MCF 10A (cell line): ENCODE data around the gene DOHH. TPM values are rescaled to one million over a fixed set of nuclear protein-coding genes. Genes with fewer than 3 reads are reported as not detected.

Source experiments
- BruUV-seq: library from RNA; stranded (reverse); fragments of 400-500 nt; replicated peaks from 2 replicates; lab custom pipeline; 2021; lab: Mats Ljungman, UMichigan
- CTCF ChIA-PET: fragments of 300-600 bp; sonication (Branson Sonifier 250); formaldehyde crosslinking; extraction: SDS; loops from one replicate; lab custom pipeline; 2021; ENCODE audit warnings: antibody characterized with exemption, inconsistent platforms; lab: Yijun Ruan, JAX
- POLR2A ChIA-PET: fragments of 300-600, 350-650 bp; sonication (Branson Sonifier 250); formaldehyde crosslinking; extraction: SDS; loops from one replicate; lab custom pipeline; 2020; ENCODE audit warnings: antibody characterized with exemption, inconsistent platforms; lab: Yijun Ruan, JAX
- DNase-seq: peaks from one replicate; pipeline ENCODE4 v3.0.0-alpha.2; 2018; ENCODE audit not compliant: unreplicated experiment
- H3K27ac Mint-ChIP-seq: one replicate; pipeline ENCODE4 v1.8.0; 2022; ENCODE audit warnings: mild to moderate bottlenecking, low read depth, mixed read lengths; ENCODE audit not compliant: unreplicated experiment
- H3K27me3 Mint-ChIP-seq: one replicate; pipeline ENCODE4 v1.8.0; 2022; ENCODE audit warnings: mixed read lengths; ENCODE audit not compliant: insufficient read depth, unreplicated experiment
- H3K36me3 Mint-ChIP-seq: one replicate; pipeline ENCODE4 v1.8.0; 2022; ENCODE audit warnings: mild to moderate bottlenecking, moderate library complexity, mixed read lengths; ENCODE audit not compliant: insufficient read depth, unreplicated experiment
- H3K4me1 Mint-ChIP-seq: one replicate; pipeline ENCODE4 v1.8.0; 2022; ENCODE audit warnings: mixed read lengths; ENCODE audit not compliant: insufficient read depth, unreplicated experiment
- H3K4me3 Mint-ChIP-seq: one replicate; pipeline ENCODE4 v1.8.0; 2022; ENCODE audit warnings: mild to moderate bottlenecking, moderate library complexity, mixed read lengths; ENCODE audit not compliant: unreplicated experiment
- H3K9me3 Mint-ChIP-seq: one replicate; pipeline ENCODE4 v1.8.0; 2022; ENCODE audit warnings: mixed read lengths; ENCODE audit not compliant: unreplicated experiment
- intact Hi-C: fragments of 100-400 bp; cut with micrococcal nuclease; formaldehyde crosslinking; loops from 2 replicates; pipeline ENCODE4 v1.14.1; 2022
- total RNA-seq: library from RNA; stranded (reverse); gene quantifications from 2 replicates; pipeline ENCODE4 v1.2.3, GENCODE V29; 2022
- TF ChIP-seq, protein P1 (sequence below): fragments of 200-600 bp; IDR thresholded peaks from one replicate; pipeline ENCODE4 v1.8.0; 2022; ENCODE audit warnings: antibody characterized with exemption, mild to moderate bottlenecking; ENCODE audit not compliant: unreplicated experiment

DOHH gene
- total RNA-seq, 1 experiment from 2014 or later = 16.3 TPM

DNA sequence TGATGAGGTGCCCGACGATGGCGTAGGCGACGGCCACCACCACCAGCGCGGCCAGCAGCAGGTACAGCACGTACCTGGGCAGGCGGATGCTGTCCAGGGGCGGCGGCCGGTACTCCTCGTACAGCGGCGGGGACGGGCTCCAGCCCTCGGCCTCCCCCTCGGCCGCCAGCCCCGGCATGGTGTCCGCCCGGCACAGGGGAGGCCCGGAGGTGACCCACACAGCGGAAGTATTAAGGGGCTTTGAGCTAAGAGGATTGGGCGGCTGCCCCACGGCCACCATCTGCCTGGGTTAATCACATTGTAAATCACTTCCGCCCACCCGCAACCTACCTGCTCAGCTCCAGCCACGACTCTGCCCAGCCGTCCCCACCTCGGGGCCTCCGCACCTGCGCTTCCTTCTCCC lies 17.2 kb downstream of the DOHH start, which contains the start of gene SMIM44:
Gene SMIM44, minus strand, starts transcription at position 216 of the 403 bp plus-strand sequence. Its CDS starts 38 bp downstream, at position 178.
- Mint-ChIP-seq H3K9me3 (no peaks in the 10 kb centered on the region), H3K27me3 (no peaks in the 10 kb centered on the region), H3K4me3 (peak within 1 kb of the TSS; percentile 41), H3K27ac (no peak within 1 kb of the TSS), H3K4me1 (peaks cover 5% of the 10 kb centered on the region), H3K36me3 (no peaks in the 10 kb centered on the region)
- no peak for DNase-seq
- intact Hi-C loops = no loop called here
- POLR2A ChIA-PET = interaction anchor here (0.6 to 2.2 kb wide), 4 partner anchors 13 to 75 kb away, joined by 3 to 10 read pairs (median 4); partner anchors contain the start of gene DOHH
- BruUV-seq = no TSS peak
- CTCF ChIA-PET = interaction anchor here (0.6 to 6.5 kb wide), 6 partner anchors 10 to 297 kb away, joined by 3 to 76 read pairs (median 4); no protein-coding TSS in a partner anchor
- TF ChIP-seq, protein P1, sequence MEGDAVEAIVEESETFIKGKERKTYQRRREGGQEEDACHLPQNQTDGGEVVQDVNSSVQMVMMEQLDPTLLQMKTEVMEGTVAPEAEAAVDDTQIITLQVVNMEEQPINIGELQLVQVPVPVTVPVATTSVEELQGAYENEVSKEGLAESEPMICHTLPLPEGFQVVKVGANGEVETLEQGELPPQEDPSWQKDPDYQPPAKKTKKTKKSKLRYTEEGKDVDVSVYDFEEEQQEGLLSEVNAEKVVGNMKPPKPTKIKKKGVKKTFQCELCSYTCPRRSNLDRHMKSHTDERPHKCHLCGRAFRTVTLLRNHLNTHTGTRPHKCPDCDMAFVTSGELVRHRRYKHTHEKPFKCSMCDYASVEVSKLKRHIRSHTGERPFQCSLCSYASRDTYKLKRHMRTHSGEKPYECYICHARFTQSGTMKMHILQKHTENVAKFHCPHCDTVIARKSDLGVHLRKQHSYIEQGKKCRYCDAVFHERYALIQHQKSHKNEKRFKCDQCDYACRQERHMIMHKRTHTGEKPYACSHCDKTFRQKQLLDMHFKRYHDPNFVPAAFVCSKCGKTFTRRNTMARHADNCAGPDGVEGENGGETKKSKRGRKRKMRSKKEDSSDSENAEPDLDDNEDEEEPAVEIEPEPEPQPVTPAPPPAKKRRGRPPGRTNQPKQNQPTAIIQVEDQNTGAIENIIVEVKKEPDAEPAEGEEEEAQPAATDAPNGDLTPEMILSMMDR = no peak

DNA sequence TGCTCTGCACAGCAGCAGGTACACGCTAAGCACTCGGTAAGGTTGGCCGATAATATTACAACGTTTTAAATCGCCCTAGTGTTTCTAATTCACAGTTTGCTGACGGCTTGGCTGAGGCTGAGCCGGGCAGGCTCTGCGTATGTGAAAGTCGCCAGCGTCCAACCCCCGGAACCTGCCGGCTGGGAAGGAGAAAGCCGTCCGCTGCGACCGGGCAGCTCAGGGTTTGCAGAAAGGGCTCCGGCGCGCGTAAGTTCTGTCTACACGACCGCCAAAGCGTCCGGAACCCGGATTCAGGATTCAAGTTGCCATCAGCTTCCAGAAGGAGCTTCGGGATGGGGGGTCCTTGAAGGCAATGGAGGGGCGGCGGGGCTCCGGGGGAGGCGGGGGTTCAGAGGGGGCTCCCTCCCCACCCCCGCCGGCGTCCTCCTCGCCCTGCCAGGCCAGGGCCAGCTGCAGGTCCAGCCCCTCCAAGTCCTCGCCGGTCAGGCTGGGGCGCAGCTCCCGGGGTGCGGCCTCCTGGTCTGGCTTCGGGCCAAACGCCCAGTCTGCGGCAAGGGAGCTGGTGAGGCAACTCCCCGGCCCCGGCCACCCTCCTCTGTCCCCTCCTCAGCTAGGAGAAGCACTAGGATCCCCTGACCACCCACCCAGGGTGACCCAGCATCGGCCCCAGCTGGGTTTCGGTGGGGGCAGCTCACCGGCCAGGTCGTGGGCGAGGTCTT lies 17.8 kb downstream of the DOHH start:
- ChIA-PET CTCF (interaction anchor here (0.6 to 6.5 kb wide), 5 partner anchors 10 to 296 kb away, joined by 3 to 76 read pairs (median 4); no protein-coding TSS in a partner anchor), POLR2A (interaction anchor here (0.6 to 2.2 kb wide), 5 partner anchors 12 to 183 kb away, joined by 3 to 10 read pairs (median 4); partner anchors contain the start of gene DOHH)

DNA sequence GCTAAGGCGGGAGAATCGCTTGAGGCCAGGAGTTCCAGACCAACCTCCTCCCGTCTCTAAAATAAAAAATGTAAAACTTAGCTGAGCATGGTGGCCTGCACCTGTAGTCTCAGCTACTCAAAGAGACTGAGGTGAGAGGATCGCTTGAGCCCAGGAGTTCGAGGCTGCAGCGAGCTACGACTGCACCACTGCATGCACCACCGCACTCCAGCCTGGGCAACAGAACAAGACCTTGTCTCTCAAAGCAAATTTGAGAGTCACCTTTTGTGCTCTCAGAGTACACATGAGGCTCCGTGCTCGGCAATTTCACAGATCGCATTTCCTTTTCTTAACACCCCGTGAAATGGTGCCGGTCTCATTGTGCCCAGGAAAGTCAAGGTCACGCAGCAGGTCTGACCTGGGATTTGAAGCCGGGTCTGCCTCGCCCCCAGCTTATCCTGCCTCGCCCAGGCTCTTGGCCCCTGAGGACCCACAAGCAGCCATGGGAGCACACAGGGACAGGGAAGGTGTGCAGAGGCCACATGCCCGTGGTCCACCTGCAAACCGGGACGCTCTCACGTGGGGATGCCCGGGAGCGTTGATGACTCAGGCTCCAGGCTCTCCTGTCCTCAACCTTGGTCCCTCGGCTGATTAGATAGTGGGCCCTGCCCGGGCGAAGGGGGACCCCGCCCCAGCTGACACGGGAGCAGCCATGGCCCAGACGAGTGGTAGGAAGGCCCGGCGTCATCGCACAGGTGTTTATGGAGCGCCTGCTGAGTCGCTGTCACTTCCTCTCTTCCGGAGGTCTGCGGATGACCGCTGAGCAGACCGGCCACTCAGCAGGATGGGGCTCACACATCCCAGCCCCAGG lies 19.0 kb downstream of the DOHH start:
- Mint-ChIP-seq H3K27ac (no peak overlapping the region), H3K27me3 (no peaks in the 10 kb centered on the region), H3K9me3 (no peaks in the 10 kb centered on the region), H3K36me3 (no peaks in the 10 kb centered on the region), H3K4me3 (no peak overlapping the region), H3K4me1 (peaks cover 5% of the 10 kb centered on the region)
- ChIA-PET POLR2A (interaction anchor here (2.2 kb wide), 1 partner anchor 19 kb away, joined by 10 read pairs; the partner anchor contains the start of gene DOHH), CTCF (interaction anchor here (1.1 to 2.9 kb wide), 2 partner anchors 8 to 156 kb away, joined by 4 to 22 read pairs; no protein-coding TSS in a partner anchor)
- intact Hi-C loops = no loop called here
- DNase-seq = no peak
- TF ChIP-seq, protein P1 = no peak
- no TSS peak for BruUV-seq

More for the DNA sequence above, 17.8 kb downstream of the DOHH start:
- DNase-seq = no peak
- Mint-ChIP-seq H3K36me3 (no peaks in the 10 kb centered on the region), H3K27me3 (no peaks in the 10 kb centered on the region), H3K9me3 (no peaks in the 10 kb centered on the region), H3K27ac (no peak overlapping the region), H3K4me1 (peaks cover 5% of the 10 kb centered on the region), H3K4me3 (no peak overlapping the region)
- TF ChIP-seq, protein P1 = no peak
- no TSS peak for BruUV-seq
- intact Hi-C loops = no loop called here
